ENCODE results near the gene ZNF536. TPM values are rescaled to one million over a fixed set of nuclear protein-coding genes. Genes with fewer than 3 reads are reported as not detected.

Gene ZNF536
- total RNA-seq, 1 experiment from 2014 or later, result not detected

GRCh38 chr19:30401956-30402355 lies 29.8 kb downstream of the ZNF536 start:
- Histone ChIP-seq H3K9ac (ENCODE audit: extremely low read depth, insufficient read length, low read length) (no peak overlapping the region), H3K27ac (ENCODE audit: insufficient read length, low read depth, low read length) (no peak overlapping the region), H4K20me1 (ENCODE audit: control insufficient read depth, insufficient read depth, insufficient read length) (no peaks in the 10 kb centered on the region), H2AK5ac (ENCODE audit: insufficient read length, low read length) (no peak overlapping the region), H4K91ac (ENCODE audit: insufficient read length, low read depth, low read length) (no peak overlapping the region), H3K56ac (ENCODE audit: insufficient read length, low read depth, low read length) (no peak overlapping the region), H3K4ac (ENCODE audit: low read depth, low read length) (no peak overlapping the region), H3K27me3 (ENCODE audit: insufficient read depth, low read length) (no peaks in the 10 kb centered on the region), H3K23ac (ENCODE audit: insufficient read length, low read depth, low read length) (no peak overlapping the region), H4K5ac (ENCODE audit: insufficient read length, low read depth, low read length) (no peak overlapping the region), H2BK5ac (ENCODE audit: insufficient read length, low read length) (no peak overlapping the region), H3K9me3 (ENCODE audit: control insufficient read depth, low read depth, low read length) (no peaks in the 10 kb centered on the region), H3T11ph (ENCODE audit: low read length) (no peak overlapping the region), H3K4me2 (ENCODE audit: insufficient read depth, insufficient read length, low read length) (no peak overlapping the region), H3K18ac (ENCODE audit: insufficient read length, low read depth, low read length) (no peak overlapping the region), H3K23me2 (ENCODE audit: insufficient read length, low read depth, low read length, poor library complexity, severe bottlenecking) (no peaks in the 10 kb centered on the region), H3K4me1 (ENCODE audit: insufficient read depth, low read length) (no peaks in the 10 kb centered on the region), H2BK120ac (ENCODE audit: low read depth, low read length, poor library complexity, severe bottlenecking) (no peak overlapping the region), H3K79me1 (ENCODE audit: insufficient read depth, low read depth, low read length, poor library complexity, severe bottlenecking) (no peaks in the 10 kb centered on the region), H4K8ac (replicated peaks; ENCODE audit: insufficient read length, low read depth, low read length) (no peak overlapping the region), H2BK15ac (ENCODE audit: low read depth, low read length) (no peak overlapping the region), H3K79me2 (ENCODE audit: insufficient read depth, low read length) (no peaks in the 10 kb centered on the region), H3K14ac (ENCODE audit: insufficient read depth, low read length) (no peak overlapping the region), H2BK12ac (ENCODE audit: insufficient read length, low read depth, low read length) (no peak overlapping the region), H2AFZ (ENCODE audit: low read length) (no peak overlapping the region), H2BK20ac (ENCODE audit: low read depth, low read length, poor library complexity, severe bottlenecking) (no peak overlapping the region)
- TF ChIP-seq CTCF (conservative IDR thresholded peaks at IDR 0.05), result no peak
- H3K27ac Mint-ChIP-seq, result no peak overlapping the region
- WGBS (ENCODE audit: extremely low coverage, insufficient read length, low lambda C conversion rate), result no CpG with 5 or more reads among the region's 4 CpGs
- H3K27me3 Mint-ChIP-seq (ENCODE audit: low read depth), result peaks cover 10% of the 10 kb centered on the region
- H3K4me3 Mint-ChIP-seq, result no peak overlapping the region
- H3K9me3 Mint-ChIP-seq, result no peaks in the 10 kb centered on the region
- peaks cover 10 to 24% of the 10 kb centered on the region in 2 experiments for H3K4me1 Mint-ChIP-seq
- no peak for DNase-seq
- H3K36me3 Mint-ChIP-seq (ENCODE audit: insufficient read depth in 1 of 3, low read depth in 3 of 3), result no peaks in the 10 kb centered on the region; a peak in 1 of 7 replicates

Measured in H9 (cell line).